H1 (cell line): Measurements from ENCODE around the gene GTPBP10. TPM values are rescaled to one million over a fixed set of nuclear protein-coding genes. Genes with fewer than 3 reads are reported as not detected.

Experiments
- EP300 ChIP-seq, 2 experiments: IDR thresholded peaks; 1 replicate in 1 of 2; 2 replicates in 1 of 2; pipeline ENCODE4 v1.6.1; 2011 to 2012; ENCODE audit warnings: low read depth in 2 of 2, low read length in 2 of 2, mild to moderate bottlenecking in 2 of 2, borderline replicate concordance in 1 of 2, inconsistent platforms in 1 of 2, moderate library complexity in 1 of 2
- JUND ChIP-seq: IDR thresholded peaks from 2 replicates; pipeline ENCODE4 v1.6.1; 2011; ENCODE audit warnings: mild to moderate bottlenecking, improper control_type of control experiment, low read length
- SRF ChIP-seq: IDR thresholded peaks from 2 replicates; pipeline ENCODE4 v1.6.1; 2011; ENCODE audit warnings: mild to moderate bottlenecking, low read depth, low read length, moderate library complexity
- TAF1 ChIP-seq: IDR thresholded peaks from 2 replicates; pipeline ENCODE4 v1.6.1; 2011; ENCODE audit warnings: mild to moderate bottlenecking, low read depth, low read length
- TAF7 ChIP-seq: optimal IDR thresholded peaks from 2 replicates; pipeline ENCODE3; 2011; ENCODE audit warnings: low read depth, mild to moderate bottlenecking, inconsistent platforms, low read length, moderate library complexity, borderline replicate concordance
- polyA plus RNA-seq, 7 experiments: library from polyadenylated mRNA; depleted of rRNA in 3 of 7; stranded (reverse) in 5 of 7; unstranded in 2 of 7; fragments of >200 nt in 5 of 7; fragments of 200-250 nt in 2 of 7; gene quantifications; 1 replicate in 5 of 7; 2 replicates in 1 of 7; 4 replicates in 1 of 7; pipeline versions ENCODE4 v1.2.1 to v1.2.3, GENCODE V29; 2011 to 2013; ENCODE audit warnings: missing spikeins in 2 of 7, mixed read lengths in 2 of 7
- total RNA-seq: library from RNA; stranded (reverse); fragmentation: NEBNext Ultra II Directional; extraction: Animal tissue kit (Norgen Biotek cat#: 25700); gene quantifications from 2 replicates; pipeline ENCODE4 v1.2.1, GENCODE V29; 2021
- TF ChIP-seq, protein P1 (sequence below): fragments of 300-600 bp; sonication (generic); IDR thresholded peaks from 2 replicates; pipeline ENCODE4 v1.7.1; 2012; ENCODE audit warnings: low read length, moderate library complexity, mild to moderate bottlenecking, inconsistent platforms; ENCODE audit not compliant: insufficient replicate concordance
- TF ChIP-seq, protein P2 (sequence below): IDR thresholded peaks from 2 replicates; pipeline ENCODE4 v1.6.1; 2012; ENCODE audit warnings: low read length, inconsistent platforms

GTPBP10 gene
- total and polyA plus RNA-seq, 2 of the 8 experiments (the other 6 are each of a cell fraction or from before 2014, with no cell fraction given) = 4.4 to 21.2 TPM

DNA sequence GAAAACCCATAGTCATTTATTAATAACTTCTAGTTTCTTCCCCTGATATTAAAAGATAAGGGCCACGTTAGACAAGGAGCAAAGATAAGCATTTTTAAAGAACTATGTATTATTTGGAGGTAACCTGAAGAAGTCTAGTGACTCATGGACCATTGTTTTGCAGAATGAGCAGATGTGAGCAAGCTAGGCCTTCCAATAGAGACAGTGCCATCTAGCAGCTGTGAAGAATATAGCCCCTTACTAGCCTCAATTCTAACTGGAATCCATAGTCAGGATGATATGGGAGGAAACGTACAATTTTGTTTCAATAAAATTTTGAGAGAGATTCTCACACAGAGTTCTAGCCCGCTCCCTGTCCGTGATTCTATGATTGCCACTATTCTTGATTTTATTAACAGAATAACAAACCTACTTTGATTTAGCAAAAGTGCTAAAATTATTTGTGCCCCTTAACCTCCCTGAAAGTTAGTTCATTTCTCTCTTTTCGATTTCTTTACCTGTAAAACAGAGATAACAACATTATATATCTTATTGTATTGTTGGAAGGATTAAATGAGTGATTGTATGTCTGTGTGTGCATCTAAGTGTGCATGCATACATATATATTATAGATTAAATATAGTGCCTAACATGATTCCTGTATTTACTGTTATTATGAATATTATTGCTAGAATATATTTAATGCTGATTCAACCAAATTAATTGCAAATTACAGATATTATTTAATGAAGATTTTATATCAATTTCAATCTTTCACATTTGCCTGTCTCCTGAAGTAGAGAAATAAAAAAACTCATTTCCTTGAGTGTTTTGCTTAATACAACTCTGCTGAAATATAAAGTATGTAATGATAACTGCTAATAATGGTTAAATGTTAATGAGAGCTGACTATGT lies 48.1 kb upstream of the GTPBP10 start (continued):
- TF ChIP-seq, protein P1, sequence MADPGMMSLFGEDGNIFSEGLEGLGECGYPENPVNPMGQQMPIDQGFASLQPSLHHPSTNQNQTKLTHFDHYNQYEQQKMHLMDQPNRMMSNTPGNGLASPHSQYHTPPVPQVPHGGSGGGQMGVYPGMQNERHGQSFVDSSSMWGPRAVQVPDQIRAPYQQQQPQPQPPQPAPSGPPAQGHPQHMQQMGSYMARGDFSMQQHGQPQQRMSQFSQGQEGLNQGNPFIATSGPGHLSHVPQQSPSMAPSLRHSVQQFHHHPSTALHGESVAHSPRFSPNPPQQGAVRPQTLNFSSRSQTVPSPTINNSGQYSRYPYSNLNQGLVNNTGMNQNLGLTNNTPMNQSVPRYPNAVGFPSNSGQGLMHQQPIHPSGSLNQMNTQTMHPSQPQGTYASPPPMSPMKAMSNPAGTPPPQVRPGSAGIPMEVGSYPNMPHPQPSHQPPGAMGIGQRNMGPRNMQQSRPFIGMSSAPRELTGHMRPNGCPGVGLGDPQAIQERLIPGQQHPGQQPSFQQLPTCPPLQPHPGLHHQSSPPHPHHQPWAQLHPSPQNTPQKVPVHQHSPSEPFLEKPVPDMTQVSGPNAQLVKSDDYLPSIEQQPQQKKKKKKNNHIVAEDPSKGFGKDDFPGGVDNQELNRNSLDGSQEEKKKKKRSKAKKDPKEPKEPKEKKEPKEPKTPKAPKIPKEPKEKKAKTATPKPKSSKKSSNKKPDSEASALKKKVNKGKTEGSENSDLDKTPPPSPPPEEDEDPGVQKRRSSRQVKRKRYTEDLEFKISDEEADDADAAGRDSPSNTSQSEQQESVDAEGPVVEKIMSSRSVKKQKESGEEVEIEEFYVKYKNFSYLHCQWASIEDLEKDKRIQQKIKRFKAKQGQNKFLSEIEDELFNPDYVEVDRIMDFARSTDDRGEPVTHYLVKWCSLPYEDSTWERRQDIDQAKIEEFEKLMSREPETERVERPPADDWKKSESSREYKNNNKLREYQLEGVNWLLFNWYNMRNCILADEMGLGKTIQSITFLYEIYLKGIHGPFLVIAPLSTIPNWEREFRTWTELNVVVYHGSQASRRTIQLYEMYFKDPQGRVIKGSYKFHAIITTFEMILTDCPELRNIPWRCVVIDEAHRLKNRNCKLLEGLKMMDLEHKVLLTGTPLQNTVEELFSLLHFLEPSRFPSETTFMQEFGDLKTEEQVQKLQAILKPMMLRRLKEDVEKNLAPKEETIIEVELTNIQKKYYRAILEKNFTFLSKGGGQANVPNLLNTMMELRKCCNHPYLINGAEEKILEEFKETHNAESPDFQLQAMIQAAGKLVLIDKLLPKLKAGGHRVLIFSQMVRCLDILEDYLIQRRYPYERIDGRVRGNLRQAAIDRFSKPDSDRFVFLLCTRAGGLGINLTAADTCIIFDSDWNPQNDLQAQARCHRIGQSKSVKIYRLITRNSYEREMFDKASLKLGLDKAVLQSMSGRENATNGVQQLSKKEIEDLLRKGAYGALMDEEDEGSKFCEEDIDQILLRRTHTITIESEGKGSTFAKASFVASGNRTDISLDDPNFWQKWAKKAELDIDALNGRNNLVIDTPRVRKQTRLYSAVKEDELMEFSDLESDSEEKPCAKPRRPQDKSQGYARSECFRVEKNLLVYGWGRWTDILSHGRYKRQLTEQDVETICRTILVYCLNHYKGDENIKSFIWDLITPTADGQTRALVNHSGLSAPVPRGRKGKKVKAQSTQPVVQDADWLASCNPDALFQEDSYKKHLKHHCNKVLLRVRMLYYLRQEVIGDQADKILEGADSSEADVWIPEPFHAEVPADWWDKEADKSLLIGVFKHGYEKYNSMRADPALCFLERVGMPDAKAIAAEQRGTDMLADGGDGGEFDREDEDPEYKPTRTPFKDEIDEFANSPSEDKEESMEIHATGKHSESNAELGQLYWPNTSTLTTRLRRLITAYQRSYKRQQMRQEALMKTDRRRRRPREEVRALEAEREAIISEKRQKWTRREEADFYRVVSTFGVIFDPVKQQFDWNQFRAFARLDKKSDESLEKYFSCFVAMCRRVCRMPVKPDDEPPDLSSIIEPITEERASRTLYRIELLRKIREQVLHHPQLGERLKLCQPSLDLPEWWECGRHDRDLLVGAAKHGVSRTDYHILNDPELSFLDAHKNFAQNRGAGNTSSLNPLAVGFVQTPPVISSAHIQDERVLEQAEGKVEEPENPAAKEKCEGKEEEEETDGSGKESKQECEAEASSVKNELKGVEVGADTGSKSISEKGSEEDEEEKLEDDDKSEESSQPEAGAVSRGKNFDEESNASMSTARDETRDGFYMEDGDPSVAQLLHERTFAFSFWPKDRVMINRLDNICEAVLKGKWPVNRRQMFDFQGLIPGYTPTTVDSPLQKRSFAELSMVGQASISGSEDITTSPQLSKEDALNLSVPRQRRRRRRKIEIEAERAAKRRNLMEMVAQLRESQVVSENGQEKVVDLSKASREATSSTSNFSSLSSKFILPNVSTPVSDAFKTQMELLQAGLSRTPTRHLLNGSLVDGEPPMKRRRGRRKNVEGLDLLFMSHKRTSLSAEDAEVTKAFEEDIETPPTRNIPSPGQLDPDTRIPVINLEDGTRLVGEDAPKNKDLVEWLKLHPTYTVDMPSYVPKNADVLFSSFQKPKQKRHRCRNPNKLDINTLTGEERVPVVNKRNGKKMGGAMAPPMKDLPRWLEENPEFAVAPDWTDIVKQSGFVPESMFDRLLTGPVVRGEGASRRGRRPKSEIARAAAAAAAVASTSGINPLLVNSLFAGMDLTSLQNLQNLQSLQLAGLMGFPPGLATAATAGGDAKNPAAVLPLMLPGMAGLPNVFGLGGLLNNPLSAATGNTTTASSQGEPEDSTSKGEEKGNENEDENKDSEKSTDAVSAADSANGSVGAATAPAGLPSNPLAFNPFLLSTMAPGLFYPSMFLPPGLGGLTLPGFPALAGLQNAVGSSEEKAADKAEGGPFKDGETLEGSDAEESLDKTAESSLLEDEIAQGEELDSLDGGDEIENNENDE = no peak
- TF ChIP-seq TAF1 = no peak
- TF ChIP-seq JUND = peak; percentile 76
- no peak for TF ChIP-seq TAF7
- no peak for TF ChIP-seq EP300 (IDR thresholded peaks at IDR 0.05; ENCODE audit: borderline replicate concordance in 1 of 2, low read depth in 2 of 2, low read length in 2 of 2)
- no peak for TF ChIP-seq SRF
- TF ChIP-seq, protein P2, sequence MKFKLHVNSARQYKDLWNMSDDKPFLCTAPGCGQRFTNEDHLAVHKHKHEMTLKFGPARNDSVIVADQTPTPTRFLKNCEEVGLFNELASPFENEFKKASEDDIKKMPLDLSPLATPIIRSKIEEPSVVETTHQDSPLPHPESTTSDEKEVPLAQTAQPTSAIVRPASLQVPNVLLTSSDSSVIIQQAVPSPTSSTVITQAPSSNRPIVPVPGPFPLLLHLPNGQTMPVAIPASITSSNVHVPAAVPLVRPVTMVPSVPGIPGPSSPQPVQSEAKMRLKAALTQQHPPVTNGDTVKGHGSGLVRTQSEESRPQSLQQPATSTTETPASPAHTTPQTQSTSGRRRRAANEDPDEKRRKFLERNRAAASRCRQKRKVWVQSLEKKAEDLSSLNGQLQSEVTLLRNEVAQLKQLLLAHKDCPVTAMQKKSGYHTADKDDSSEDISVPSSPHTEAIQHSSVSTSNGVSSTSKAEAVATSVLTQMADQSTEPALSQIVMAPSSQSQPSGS = no peak
